ENCODE measurements around the gene CRADD.
A peak's percentile ranks its signal among the peaks of the same experiment; 100 is the strongest.
"Not testable (repeated sequence)": the region's sequence is repeated elsewhere in the genome, so short reads cannot be mapped to it uniquely, and the experiment has no call there.

The CRADD gene

DNA sequence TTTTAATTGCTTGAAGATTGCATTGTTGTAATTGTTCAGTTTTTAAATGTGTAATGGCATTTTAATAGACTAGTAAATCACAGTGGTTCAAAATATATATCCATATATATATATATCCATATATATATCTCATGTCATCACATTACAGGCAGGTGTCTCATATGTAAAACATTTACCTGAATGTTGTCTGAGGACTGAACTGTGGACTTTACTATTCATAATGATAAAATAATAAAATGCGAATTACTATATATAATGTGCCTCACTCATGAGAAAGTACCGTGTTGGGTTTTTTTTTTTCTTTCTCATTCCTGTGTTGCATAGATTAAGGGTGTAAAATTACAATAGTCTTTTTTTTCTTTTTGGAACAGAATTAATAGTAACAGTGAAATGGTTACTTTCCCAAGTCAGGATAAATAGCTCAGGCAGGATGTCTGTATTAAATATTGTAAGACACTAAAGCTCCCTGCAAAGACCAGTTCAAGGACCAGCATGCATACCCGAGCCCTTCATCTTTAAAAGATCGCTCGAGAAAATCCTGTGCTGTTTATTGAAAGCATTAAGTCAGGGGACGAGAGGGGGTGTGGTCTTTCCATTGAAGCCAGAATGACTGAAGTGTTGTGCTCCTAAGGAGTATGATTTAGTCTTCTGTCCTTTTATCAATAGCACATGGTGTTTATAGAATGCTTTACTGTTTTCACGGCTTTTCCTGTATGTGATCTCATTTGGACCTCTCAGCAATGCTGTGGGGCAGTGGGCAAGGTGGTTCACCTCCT lies 173.5 kb downstream of the CRADD start:
- no peak for DNase-seq

- no peak for DNase-seq
These were observed 174.1 kb downstream of the CRADD start for GRCh38 chr12:93851257-93851671.

DNA sequence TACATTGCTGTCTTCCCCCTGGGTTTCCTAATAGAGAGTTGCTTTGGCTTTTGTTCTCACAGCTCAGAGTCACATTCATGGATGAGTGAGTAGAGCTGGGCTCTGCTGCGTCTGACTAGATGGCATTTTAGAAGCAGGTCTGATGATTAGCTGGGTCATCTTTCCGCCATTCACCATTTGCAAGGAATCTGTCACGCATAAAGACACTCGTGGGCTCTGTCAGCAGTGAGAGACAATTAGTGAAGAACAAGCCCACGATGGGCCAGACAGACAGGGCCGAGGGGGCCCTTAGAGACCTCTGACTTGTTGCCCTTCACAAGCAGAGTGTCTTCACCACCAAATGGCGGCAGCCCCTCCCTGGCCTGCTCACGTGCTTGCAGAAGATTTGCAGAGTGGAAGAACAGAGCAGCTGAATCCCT lies 175.0 kb downstream of the CRADD start:
- DNase-seq = no peak

GRCh38 chr12:93853698-93854478 lies 176.7 kb downstream of the CRADD start:
- DNase-seq = peak; percentile 44

DNA sequence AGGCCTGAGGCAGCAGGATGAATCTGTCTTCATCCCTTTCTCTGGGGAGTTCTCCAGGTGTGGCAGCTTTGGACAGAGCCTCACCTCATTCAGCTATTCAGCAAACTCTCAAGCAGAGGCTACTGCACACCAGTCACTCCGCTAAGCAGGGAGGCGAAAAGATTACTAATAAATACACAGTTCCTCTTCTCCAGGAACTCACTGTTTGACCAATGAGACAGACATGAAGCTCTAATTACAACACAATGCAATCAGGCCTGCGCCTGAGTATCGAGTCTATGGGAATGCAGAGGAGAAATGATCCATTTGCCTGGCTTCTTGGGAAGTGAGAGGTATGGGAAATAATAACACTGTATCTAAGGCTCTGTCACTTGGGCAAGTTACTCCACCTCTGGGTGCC lies 178.1 kb downstream of the CRADD start:
- no peak for DNase-seq

DNA sequence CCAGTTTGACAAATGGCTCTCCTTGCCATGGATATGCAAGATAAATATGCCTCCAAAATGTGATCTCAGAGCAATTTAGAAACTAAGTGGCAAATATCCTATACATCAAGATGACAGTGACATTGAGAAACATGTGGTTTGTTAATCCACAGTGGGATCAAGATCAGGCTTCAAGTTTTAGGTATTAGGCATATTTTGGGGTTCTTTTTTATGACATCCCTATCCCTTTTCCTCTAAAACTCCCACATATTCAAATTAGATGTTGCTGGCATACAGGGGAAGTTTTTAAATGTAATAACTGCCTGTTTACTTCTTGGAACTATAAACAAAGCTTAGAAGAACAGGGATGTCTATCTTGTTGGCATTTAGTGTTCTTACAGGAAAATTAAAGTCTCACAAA lies 179.4 kb downstream of the CRADD start:
- DNase-seq = no peak

DNA sequence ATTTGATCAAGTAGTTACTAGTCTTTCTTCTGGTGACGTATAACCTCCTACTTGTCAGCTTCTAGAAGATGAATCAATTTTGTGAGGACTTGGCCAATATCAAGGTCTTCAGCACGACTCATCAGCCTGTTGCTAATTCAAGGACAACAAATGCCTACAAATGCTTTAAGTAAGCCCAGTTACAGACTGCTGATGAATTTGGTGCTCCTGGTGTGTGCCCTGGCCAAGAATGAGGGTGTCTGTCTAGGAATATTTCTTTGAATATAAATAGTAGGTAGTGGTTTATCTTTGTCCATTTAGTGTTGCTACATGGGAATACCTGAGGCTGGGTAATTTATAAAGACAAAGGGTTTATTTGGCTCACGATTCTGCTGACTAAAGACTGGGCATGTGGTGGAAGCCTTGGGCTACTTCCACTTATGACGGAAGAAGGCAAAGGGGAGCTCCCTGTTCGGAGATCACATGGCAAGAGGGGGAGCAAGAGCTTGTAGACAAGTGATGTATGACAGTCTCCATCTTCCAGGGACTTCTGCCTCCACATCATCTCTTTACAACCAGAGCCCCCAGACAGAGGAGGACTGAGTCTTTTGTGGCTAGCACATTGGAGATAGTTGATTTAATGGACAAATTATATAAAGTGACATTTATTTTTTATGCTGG lies 180.2 kb downstream of the CRADD start:
- no peak for DNase-seq

DNA sequence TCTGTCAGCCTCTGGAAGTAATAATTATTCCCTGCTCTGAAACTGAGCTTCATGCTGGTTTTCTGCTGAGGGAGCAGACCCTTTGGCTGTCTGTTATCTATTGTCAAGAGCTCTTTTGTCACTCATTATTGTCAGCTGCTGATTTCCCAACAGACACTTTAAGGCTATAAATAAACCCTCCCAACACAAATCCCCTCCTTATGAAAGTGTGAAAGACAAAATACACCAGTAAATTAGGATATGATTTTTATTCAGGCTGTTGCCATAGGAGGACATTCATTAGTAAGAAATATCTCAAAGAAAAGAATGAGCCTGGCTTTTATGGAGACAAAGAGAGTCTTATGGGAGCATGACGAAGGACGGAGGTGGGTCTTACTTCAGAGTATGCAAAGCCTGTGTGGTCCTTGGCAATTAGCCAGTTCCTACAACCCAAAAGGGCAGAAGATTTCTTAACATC lies 180.8 kb downstream of the CRADD start:
- DNase-seq = no peak

GRCh38 chr12:93860668-93861373 lies 183.6 kb downstream of the CRADD start:
- DNase-seq = no peak

DNA sequence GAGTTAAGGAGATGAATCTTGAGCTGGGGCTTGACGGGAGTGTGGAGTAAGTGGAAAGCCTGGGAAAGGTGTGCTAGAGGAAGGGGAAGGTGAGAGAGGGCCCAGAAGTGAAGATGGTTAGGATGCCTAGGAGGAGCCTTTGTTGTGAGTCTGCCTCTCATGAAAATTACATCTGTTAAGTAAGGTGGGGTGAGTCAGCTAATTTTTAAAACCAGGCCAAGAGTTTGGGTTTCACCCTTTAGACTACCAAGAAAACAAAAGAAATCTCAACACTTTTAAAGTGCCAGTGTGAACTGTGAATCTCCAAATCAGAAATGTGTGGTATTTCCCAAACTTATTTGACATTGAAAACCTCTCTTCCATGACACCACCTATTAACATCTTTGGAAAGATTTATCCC lies 185.2 kb downstream of the CRADD start:
- DNase-seq = no peak

DNA sequence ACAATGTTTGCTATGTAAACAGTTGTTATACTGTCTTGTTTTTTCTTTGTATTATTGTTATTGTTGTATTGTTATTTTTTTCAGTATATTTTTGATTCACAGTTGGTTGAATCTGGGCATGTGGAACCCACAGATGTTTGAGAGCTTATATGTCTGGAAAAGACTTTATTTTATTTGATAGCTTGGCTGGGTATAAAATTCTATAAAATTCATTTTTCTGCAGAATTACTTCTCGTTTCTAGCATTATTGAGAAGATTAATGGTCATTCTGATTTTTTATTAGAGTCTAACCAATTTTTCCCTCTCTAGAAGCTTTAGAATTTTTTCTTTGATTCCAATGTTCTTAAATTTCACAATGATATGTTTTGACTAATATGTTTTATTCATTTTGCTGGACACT lies 188.6 kb downstream of the CRADD start:
- no peak for DNase-seq

- no peak for DNase-seq
These were observed 191.6 kb downstream of the CRADD start for GRCh38 chr12:93868771-93869170.

DNA sequence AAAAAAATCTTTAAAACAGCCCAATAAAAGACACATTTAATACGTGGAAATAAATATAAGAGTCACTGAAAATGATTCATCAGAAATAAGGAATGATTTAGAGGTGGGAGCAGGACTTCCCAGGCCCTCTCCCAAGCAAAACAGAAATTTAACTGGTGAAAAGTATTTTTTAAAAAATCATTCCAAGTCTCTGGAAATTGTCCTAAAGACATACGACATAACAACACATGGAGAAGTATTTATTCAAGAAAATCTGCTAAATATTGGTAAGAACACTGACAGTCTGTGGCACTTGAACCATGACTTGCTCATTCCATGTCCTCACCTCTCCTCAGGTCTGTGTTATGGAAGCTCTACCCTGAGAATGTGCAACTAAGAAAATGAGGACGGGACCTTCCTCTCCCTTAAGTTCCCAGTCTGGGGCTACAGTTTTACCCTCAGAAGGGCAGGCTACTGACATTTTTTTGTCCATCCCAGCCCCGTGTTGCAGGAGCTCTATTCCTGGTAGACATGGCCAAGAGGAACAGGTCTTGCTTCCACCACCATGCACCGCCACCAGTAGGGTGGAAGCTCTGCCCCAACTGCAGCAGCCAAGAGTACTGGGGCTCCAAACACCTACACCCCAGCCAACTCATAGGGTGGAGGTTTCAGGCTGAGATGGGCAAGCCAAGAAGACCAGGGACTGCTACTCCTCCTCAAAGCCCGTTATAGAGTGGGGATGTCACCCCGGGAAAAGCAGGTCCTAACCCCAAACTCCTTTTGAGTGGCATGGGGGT lies 193.0 kb downstream of the CRADD start:
- DNase-seq = no peak

GRCh38 chr12:93871566-93871965 lies 194.4 kb downstream of the CRADD start:
- not testable (repeated sequence) for DNase-seq

DNA sequence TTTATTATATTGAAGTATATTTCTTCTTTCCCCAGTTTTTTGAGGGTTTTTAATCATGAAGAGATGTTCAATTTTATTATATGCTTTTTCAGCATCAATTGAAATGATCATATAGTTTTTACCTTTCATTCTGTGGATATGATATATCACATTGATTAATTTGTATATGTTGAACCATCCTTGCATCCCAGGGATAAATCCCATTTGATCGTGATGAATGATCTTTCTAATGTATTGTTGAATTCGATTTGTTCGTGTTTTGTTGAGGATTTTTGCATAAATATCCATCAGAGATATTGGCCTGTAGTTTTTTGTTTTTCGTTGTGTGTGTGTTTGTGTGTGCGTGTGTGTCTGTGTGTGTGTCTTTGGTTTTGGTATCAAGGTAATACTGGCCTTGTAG lies 196.4 kb downstream of the CRADD start:
- no peak for DNase-seq

- no peak for DNase-seq
These were observed 198.0 kb downstream of the CRADD start for GRCh38 chr12:93875157-93875556.

GRCh38 chr12:93876360-93876759 lies 199.2 kb downstream of the CRADD start:
- no peak for DNase-seq

DNA sequence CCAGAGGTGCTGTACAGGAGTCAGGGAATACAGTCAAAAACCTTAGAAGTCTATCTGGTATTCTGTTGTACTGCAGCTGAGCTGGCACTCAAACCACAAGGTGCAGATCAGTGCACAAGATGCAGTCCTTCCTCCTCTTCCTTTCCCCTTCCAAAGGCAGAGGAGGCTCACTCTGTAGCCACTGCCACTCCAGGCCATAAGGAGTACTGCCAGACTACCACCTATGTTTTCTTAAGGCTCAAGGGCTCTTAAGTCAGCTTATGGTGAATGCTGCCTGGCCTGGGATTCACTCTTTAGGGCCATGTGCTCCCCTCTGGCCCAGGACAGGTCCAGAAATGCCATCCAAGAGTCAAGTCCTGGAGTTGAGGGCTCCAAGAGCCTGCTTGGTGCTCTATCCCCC lies 200.3 kb downstream of the CRADD start:
- DNase-seq = no peak

- DNase-seq = no peak
These were observed 202.6 kb downstream of the CRADD start for GRCh38 chr12:93879476-93880421.

DNA sequence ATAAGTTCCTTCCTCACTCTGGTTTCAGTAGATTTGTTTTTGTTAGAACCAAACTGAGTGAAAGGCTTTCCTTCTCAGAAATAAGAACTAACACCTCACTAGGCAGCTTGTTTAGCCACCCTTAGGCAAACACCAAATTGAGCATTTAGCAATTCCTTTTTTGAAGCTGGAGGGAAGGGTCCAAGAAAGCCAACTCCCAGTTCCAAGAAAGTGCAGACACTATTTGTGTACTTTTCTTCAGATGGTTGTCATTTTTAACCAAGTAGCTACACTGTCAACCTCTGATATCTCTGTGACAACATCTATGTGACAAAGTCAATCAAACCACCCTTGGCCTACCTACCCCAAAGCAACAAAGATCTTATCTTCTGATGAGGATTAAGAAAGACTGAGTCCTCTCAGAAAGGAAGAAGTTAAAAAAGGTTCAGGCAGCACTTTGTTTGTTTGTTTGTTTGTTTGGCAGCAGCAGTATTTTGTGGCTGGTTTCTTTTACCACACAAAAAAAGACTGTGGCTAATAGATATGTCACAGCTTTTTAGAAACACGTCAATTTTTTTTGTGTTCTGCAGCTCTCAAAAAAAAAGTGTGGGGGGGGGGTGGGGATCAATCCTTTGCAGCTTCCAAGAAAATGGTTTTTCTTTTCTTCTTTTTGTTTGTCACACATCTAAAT lies 203.8 kb downstream of the CRADD start:
- no peak for DNase-seq

Measured in left hindlimb (tissue), 1 donor.